HG03354 (cell line): ENCODE results near the gene OR5P2.
"Not testable (repeated sequence)": the region's sequence is repeated elsewhere in the genome, so short reads cannot be mapped to it uniquely, and the experiment has no call there.

Experiments
- ATAC-seq: cut with Tn5 transposase; IDR thresholded peaks from one replicate; pipeline ENCODE4 v1.9.1; 2021; ENCODE audit warnings: mild to moderate bottlenecking; ENCODE audit not compliant: unreplicated experiment, poor library complexity, severe bottlenecking

Gene OR5P2

DNA sequence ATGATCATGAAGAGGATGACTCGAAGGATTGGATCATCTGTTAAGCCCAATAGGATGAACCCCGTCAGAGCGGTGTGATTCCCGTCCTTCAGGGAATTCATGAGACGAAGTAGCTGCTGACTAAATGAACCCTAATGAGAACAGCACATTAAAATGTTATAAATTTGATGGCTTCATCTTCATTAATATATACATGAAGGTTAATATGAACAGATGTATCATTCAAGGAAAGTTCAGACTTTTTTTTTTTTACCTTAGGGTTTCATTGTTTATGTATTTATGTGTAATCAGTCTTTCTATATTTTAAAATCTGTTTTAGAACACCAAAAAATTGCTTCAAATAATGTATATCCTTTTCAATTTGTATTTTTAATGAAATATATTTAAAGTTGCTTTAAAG, at the start of gene OR5P2:
Gene OR5P2 (minus strand): TSS at position 101 of the 400 bp plus-strand sequence. CDS start 0 bp downstream, at position 101.
- ATAC-seq, result no peak

DNA sequence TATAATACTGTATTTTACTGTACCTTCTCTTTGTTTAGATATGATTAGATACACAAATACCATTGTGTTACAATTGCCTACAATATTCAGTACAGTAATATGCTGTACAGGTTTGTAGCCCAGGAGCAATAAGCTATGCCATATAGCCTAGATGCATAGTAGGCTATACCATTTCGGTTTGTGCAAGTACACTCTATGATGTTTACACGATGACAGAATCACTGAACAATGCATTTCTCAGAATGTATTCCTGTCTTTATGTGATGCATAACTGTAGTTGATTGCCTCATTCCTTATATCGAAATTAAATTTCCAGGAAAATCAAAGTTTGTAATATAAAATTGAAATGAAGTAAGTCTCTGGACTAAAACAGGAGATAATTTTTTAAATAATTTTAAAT, 49.3 kb upstream of the OR5P2 start:
- ATAC-seq, result no peak

- no peak for ATAC-seq
Measured at GRCh38 chr11:7844986-7845385, 48.2 kb upstream of the OR5P2 start.

DNA sequence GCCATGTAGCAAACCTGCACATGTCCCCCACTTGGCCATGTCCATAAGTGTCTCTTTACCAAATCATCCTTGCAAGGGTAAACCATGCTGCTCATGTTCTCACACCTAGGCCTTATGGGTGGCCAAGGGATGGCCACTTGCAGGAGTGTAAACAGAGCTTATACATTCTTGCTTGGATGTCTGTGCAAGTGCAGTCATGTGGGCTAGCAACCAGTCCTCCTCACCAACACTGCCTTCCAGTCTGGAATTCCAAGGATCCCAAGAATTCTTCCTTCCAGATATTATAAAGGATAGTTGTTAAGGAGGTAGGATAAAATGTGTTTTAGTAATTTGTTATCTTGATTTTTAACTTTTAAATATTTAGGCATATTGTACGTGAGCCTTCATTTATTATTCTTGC, 47.8 kb upstream of the OR5P2 start:
- ATAC-seq, result no peak

DNA sequence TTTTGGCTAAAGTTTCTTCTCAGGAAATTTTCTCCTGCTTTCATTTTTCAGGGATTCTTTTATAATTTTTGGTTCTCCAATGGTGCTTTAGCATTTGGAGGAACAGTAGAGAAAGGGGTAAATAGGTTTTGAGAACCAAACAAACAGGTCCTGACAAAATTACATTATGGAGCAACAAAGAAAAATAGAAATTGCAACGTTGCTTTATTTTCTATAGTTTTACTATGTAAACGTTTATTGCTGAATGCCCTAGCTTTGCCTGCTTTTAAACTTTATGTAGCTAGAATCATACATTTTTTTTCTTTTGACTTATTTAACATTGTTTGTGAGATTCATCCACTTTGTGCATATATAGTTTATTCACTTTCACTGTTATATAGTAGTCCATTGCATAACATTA, 43.8 kb upstream of the OR5P2 start:
- no peak for ATAC-seq

DNA sequence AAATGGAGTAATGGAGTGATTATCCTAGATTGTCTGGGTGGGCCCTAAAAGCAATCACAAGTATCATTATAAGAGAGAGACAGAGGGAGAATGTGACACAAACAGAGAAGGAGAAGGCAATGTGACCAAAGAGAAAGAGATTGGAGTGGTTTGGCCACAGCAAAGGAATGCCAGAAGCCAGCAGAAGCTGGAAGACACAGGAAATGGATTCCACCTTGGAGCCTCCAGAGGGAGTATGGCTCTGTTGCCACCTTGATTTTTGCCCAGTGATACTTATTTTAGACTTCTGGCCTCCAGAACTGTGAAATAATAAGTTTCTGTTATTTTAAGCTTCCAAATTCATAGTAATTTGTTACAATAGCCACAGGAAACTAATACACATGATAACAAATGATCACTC, 36.8 kb upstream of the OR5P2 start:
- ATAC-seq, result no peak

- no peak for ATAC-seq
Measured at GRCh38 chr11:7830740-7831139, 34.0 kb upstream of the OR5P2 start, which contains the start of gene OR5P3. OR5P3 (minus strand) TSS chr11:7830840.

DNA sequence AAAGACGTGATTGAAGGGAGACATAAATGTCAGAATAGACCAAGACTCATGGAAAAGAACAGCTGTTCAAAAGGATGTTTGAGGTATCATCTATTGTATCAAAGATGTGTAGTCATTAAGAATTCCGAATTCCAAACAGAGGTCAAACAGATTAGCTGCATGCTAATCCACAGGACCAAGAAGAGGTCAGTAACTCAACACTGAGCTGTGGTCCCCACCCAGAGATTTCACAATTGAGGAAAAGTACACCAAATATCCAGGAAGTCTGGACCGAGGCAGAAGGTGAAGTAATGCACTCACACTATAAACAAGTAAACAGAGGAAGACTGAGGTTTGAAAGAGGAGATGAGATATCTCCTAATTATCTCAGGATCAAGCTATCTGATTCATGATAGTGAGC, 29.6 kb upstream of the OR5P2 start:
- no peak for ATAC-seq

GRCh38 chr11:7820417-7820816, 23.7 kb upstream of the OR5P2 start:
- not testable (repeated sequence) for ATAC-seq

GRCh38 chr11:7814897-7815296, 18.2 kb upstream of the OR5P2 start:
- ATAC-seq, result not testable (repeated sequence)

- ATAC-seq, result not testable (repeated sequence)
Measured at GRCh38 chr11:7810301-7810700, 13.6 kb upstream of the OR5P2 start.

- ATAC-seq, result no peak
Measured at GRCh38 chr11:7793233-7793632, 3.5 kb downstream of the OR5P2 start.

- ATAC-seq, result peak; percentile 100
Measured at GRCh38 chr11:7787239-7787638, 9.5 kb downstream of the OR5P2 start.

DNA sequence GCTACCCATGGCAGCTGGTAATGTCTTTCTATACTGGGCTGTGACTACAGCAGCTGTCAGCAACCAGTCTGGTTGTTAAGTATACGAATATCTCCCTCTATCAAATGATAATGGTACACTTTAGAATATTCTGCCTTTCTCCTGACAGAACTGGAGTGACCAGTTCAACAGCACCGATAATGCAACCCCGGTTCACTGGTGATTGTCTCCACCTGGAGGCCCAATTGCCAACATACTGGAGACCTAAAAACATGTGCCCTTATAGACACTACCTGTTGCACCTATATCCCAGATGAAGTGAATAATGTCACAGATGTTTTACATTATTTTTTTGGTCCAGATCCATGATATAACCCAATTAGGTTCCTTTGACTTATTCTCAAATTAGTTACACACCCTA, 21.1 kb downstream of the OR5P2 start:
- ATAC-seq, result no peak

- not testable (repeated sequence) for ATAC-seq
Measured at GRCh38 chr11:7764301-7764700, 32.4 kb downstream of the OR5P2 start.

GRCh38 chr11:7759010-7759409, 37.7 kb downstream of the OR5P2 start:
- ATAC-seq, result peak; percentile 72

DNA sequence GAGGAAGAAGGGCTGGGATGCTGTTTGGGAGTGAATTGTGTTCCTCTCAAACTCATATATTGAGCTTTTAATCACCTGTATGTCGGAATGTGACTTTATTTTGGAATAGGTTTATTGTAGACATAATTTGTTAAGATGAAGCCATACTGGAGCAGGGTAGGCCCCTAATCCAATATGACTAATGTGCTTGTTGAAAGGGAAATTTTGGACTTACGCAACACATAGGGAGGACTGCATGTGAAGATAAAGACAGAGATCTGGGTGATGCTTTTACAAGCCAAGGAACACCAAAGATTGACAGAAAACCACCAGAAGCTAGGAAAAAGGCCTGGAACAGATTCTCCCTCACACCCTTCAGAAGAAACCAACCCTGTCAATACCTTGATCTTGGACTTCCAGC, 47.3 kb downstream of the OR5P2 start:
- no peak for ATAC-seq
